K562 (cell line): Measurements from ENCODE around the gene COL23A1. TPM values are rescaled to one million over a fixed set of nuclear protein-coding genes. Genes with fewer than 3 reads are reported as not detected.

Experiments
- ATAC-seq: fragments of 200-7000 bp; cut with Tn5 transposase; 3 replicates; pipeline ENCODE4 v1.9.1; 2020; ENCODE audit warnings: moderate library complexity
- BruUV-seq: library from RNA; stranded (reverse); fragments of 400-500 nt; replicated peaks from 2 replicates; lab custom pipeline; 2021; lab: Mats Ljungman, UMichigan
- CTCF ChIA-PET: fragments of 300-600 bp; formaldehyde crosslinking; extraction: SDS; loops from one replicate; lab custom pipeline; 2021; ENCODE audit warnings: low intra/inter-chr PET ratio; lab: Yijun Ruan, JAX
- POLR2A ChIA-PET: fragments of 300-600, 350-650 bp; sonication (Branson Sonifier 250); formaldehyde crosslinking; extraction: SDS; loops from one replicate; lab custom pipeline; 2021; ENCODE audit warnings: antibody characterized with exemption, inconsistent platforms; lab: Yijun Ruan, JAX
- DNase-seq, 4 experiments: peaks; one replicate each; pipeline versions ENCODE4 v3.0.0 to v3.0.0-alpha.2; 2011 to 2018; ENCODE audit warnings: low spot score in 3 of 4, mixed read lengths in 3 of 4; ENCODE audit errors: extremely low read depth in 1 of 4
- FAIRE-seq: peaks from 2 replicates; lab custom pipeline; 2011; peaks lifted over from hg19 to GRCh38; lab: Jason Lieb, UNC
- H2AFZ ChIP-seq: 2 replicates; pipeline ENCODE4 v1.6.0; 2011; ENCODE audit warnings: low read depth, low read length, control low read depth, inconsistent platforms
- H3K27ac ChIP-seq: fragments of 200-600 bp; 3 replicates; pipeline ENCODE4 v1.8.0; 2011; ENCODE audit warnings: low read depth, mild to moderate bottlenecking, control low read depth, inconsistent platforms, low read length, moderate library complexity, mixed read lengths; ENCODE audit errors: extremely low read depth
- H3K27me3 ChIP-seq, 2 experiments: fragments of 300-600 bp in 1 of 2; 2 replicates in 1 of 2; 3 replicates in 1 of 2; pipeline versions ENCODE4 v1.6.0 to v1.8.0; 2011; ENCODE audit warnings: inconsistent platforms in 2 of 2, low read length in 2 of 2, mild to moderate bottlenecking in 1 of 2, mixed read lengths in 1 of 2, moderate library complexity in 1 of 2; ENCODE audit not compliant: control insufficient read depth in 2 of 2, insufficient read depth in 2 of 2
- H3K36me3 ChIP-seq: fragments of 300-600 bp; 3 replicates; pipeline ENCODE4 v1.8.0; 2011; ENCODE audit warnings: mild to moderate bottlenecking, low read length, inconsistent platforms; ENCODE audit not compliant: control insufficient read depth, insufficient read depth
- H3K4me1 ChIP-seq, 2 experiments: fragments of 200-600 bp in 1 of 2; replicated peaks in 1 of 2; 2 replicates in 1 of 2; 3 replicates in 1 of 2; pipeline versions ENCODE4 v1.5.1 to v1.8.0; 2011; ENCODE audit warnings: inconsistent platforms in 2 of 2, low read length in 2 of 2, mild to moderate bottlenecking in 1 of 2, mixed read lengths in 1 of 2, moderate library complexity in 1 of 2; ENCODE audit not compliant: control insufficient read depth in 2 of 2, insufficient read depth in 2 of 2
- H3K4me2 ChIP-seq: 2 replicates; pipeline ENCODE4 v1.6.1; 2011; ENCODE audit warnings: low read length, control low read depth, inconsistent platforms, mixed read lengths; ENCODE audit not compliant: insufficient read depth
- H3K4me3 ChIP-seq: fragments of 200-600 bp; sonication (generic), shearing (Covaris generic); 2 replicates; pipeline ENCODE4 v1.5.1; 2016; ENCODE audit warnings: control low read depth, inconsistent platforms
- H3K79me2 ChIP-seq: fragments of 200-600 bp; 3 replicates; pipeline ENCODE4 v1.8.0; 2011; ENCODE audit warnings: low read length, inconsistent platforms; ENCODE audit not compliant: control insufficient read depth, insufficient read depth
- H3K9ac ChIP-seq, 2 experiments: 2 replicates each; pipeline versions ENCODE4 v1.6.0 to v1.6.1; 2011; ENCODE audit warnings: low read depth in 2 of 2, low read length in 2 of 2, control low read depth in 1 of 2, inconsistent platforms in 1 of 2, mild to moderate bottlenecking in 1 of 2, mixed read lengths in 1 of 2; ENCODE audit not compliant: insufficient read depth in 1 of 2
- H3K9me1 ChIP-seq: one replicate; pipeline ENCODE4 v1.6.0; 2011; ENCODE audit warnings: inconsistent platforms, mild to moderate bottlenecking, low read length, moderate library complexity; ENCODE audit not compliant: control insufficient read depth, insufficient read depth
- H3K9me3 ChIP-seq: replicated peaks from 2 replicates; pipeline ENCODE4 v1.5.1; 2011; ENCODE audit warnings: low read depth, low read length, inconsistent platforms; ENCODE audit not compliant: control insufficient read depth, insufficient read depth
- H4K20me1 ChIP-seq: replicated peaks from 2 replicates; pipeline ENCODE4 v1.6.1; 2011; ENCODE audit warnings: low read length, inconsistent platforms, mixed read lengths; ENCODE audit not compliant: control insufficient read depth, insufficient read depth
- ATF1 ChIP-seq, 2 experiments: fragments of 450-650 bp in 1 of 2; IDR thresholded peaks; 2 replicates each; pipeline ENCODE4 v1.6.1; 2016; ENCODE audit warnings: missing compliant biosample characterization in 1 of 2, missing genetic modification characterization in 1 of 2
- ATF7 ChIP-seq: fragments of 450-650 bp; IDR thresholded peaks from 2 replicates; pipeline ENCODE4 v1.7.1; 2014; ENCODE audit warnings: mild to moderate bottlenecking, moderate library complexity
- CXXC5 ChIP-seq: fragments of 250-450 bp; sonication (Bioruptor Pico); IDR thresholded peaks from 2 replicates; pipeline ENCODE4 v1.8.0; 2022; ENCODE audit warnings: inconsistent platforms, mild to moderate bottlenecking, moderate library complexity
- IRF2 ChIP-seq: sonication (generic); formaldehyde crosslinking; IDR thresholded peaks from 2 replicates; pipeline ENCODE4 v1.8.1; 2022; ENCODE audit warnings: mild to moderate bottlenecking, missing genetic modification reagents
- MITF ChIP-seq: IDR thresholded peaks from 2 replicates; pipeline ENCODE4 v1.6.1; 2014; ENCODE audit warnings: antibody characterized with exemption
- MTA2 ChIP-seq: fragments of 450-650 bp; IDR thresholded peaks from 2 replicates; pipeline ENCODE4 v1.6.1; 2016; ENCODE audit warnings: low read depth
- NRF1 ChIP-seq, 2 experiments: fragments of 450-650 bp; IDR thresholded peaks in 1 of 2; conservative IDR thresholded peaks in 1 of 2; 2 replicates each; pipeline ENCODE4 v1.6.1; 2014; ENCODE audit warnings: mild to moderate bottlenecking in 2 of 2
- POLR3G ChIP-seq: IDR thresholded peaks from 2 replicates; pipeline ENCODE4 v1.6.1; 2011; ENCODE audit not compliant: insufficient read length, insufficient replicate concordance; ENCODE audit errors: extremely low read depth
- RFX5 ChIP-seq: IDR thresholded peaks from 2 replicates; pipeline ENCODE4 v1.6.1; 2011; ENCODE audit warnings: low read depth, mild to moderate bottlenecking, improper control_type of control experiment, low read length
- TAF9B ChIP-seq: fragments of 450-650 bp; IDR thresholded peaks from 2 replicates; pipeline ENCODE4 v1.6.1; 2018; ENCODE audit warnings: mild to moderate bottlenecking; ENCODE audit not compliant: partially characterized antibody
- TRIM28 ChIP-seq: fragments of 450-650 bp; IDR thresholded peaks from 2 replicates; pipeline ENCODE4 v1.6.1; 2017
- ZNF696 ChIP-seq: fragments of 250-450 bp; sonication (Bioruptor Pico); conservative IDR thresholded peaks from 2 replicates; pipeline ENCODE4 v1.4.0; 2020; ENCODE audit warnings: mild to moderate bottlenecking, moderate library complexity
- WGBS: fragments of 100-300 bp; shearing (Covaris generic); methylation state at CpG from one replicate; pipeline ENCODE4 v1.1.6; 2016; ENCODE audit warnings: low coverage, mixed read lengths; ENCODE audit not compliant: insufficient coverage; ENCODE audit errors: missing lambda C conversion rate; 5-methylcytosine and 5-hydroxymethylcytosine counted together
- in situ Hi-C: fragments of 300-500 bp; cut with MboI; formaldehyde crosslinking; loops from 4 replicates; pipeline ENCODE4 v1.15.0; 2018; ENCODE audit warnings: inconsistent platforms, mixed read lengths
- intact Hi-C: fragments of 100-400 bp; cut with micrococcal nuclease; formaldehyde crosslinking; loops from 2 replicates; pipeline ENCODE4 v1.14.2; 2022
- polyA plus RNA-seq, 8 experiments: library from polyadenylated mRNA; depleted of rRNA in 4 of 8; stranded (reverse) in 5 of 8; unstranded in 3 of 8; fragments of >200 nt; fragmentation: Nextera tagmentation in 2 of 8; fragmentation: Illumina TruSeq in 1 of 8; extraction: Ambion mirVana in 2 of 8; extraction: Trizol in 1 of 8; gene quantifications; 2 replicates each; pipeline versions ENCODE4 v1.2.1 to v1.2.3, GENCODE V29; 2011 to 2014; ENCODE audit warnings: inconsistent platforms in 1 of 8, missing spikeins in 1 of 8
- total RNA-seq, 7 experiments: library from RNA; depleted of rRNA in 6 of 7; stranded (reverse); fragments of >200 nt in 6 of 7; fragmentation: Illumina TruSeq in 2 of 7; extraction: Trizol in 2 of 7; gene quantifications; 2 replicates each; pipeline versions ENCODE4 v1.2.1 to v1.2.3, GENCODE V29; 2011 to 2021; ENCODE audit warnings: low replicate concordance in 1 of 7

The COL23A1 gene
- total and polyA plus RNA-seq, 9 of the 15 experiments (the other 6 are each of a cell fraction or from before 2014, with no cell fraction given): 0.09 TPM; not detected in 8

GRCh38 chr5:178312880-178313282 is 277.3 kb downstream of the COL23A1 start (continued):
- no peak for TF ChIP-seq ATF1 (CRISPR knock-in tag; IDR thresholded peaks at IDR 0.05)
- peak; percentile 33; the same call in 1 of the 2 replicates for TF ChIP-seq ATF1 (tag; IDR thresholded peaks at IDR 0.05)
- no peak for TF ChIP-seq TRIM28
- TF ChIP-seq NRF1 (conservative IDR thresholded peaks at IDR 0.05 in 1 of 2, IDR thresholded peaks at IDR 0.05 in 1 of 2): peak; percentile 71 to 80
- peak; percentile 19; the same call in 1 of the 2 replicates for TF ChIP-seq CXXC5

GRCh38 chr5:178310130-178310865 is 279.9 kb downstream of the COL23A1 start:
- H3K79me2 ChIP-seq: no peaks in the 10 kb centered on the region
- intact Hi-C loops (no loop called here), in situ Hi-C loops (no loop called here)
- H3K4me2 ChIP-seq: no peak overlapping the region
- H3K9me1 ChIP-seq: no peaks in the 10 kb centered on the region
- H3K36me3 ChIP-seq: no peaks in the 10 kb centered on the region
- no peak for FAIRE-seq
- H3K9ac ChIP-seq: peak overlapping the region in 1 of 2 experiments; percentile 5; a peak in 1 of 4 replicates
- H3K4me3 ChIP-seq: no peak overlapping the region
- POLR2A ChIA-PET: no interaction called here
- WGBS: 7% methylated on average over 16 of the region's 17 CpGs
- TF ChIP-seq MTA2 (no peak), IRF2 (CRISPR knock-in tag) (no peak), MITF (no peak), TAF9B (no peak), ATF7 (no peak), ZNF696 (CRISPR knock-in tag) (no peak), RFX5 (no peak), POLR3G (no peak)
- TF ChIP-seq, all 486 proteins: peak for 0
- no peak for ATAC-seq
- DNase-seq: no peak
- CTCF ChIA-PET: interaction anchor here (0.7 kb wide), 1 partner anchor 240 kb away, joined by 3 read pairs; no protein-coding TSS in a partner anchor
- H3K27me3 ChIP-seq: peaks cover 31 to 86% of the 10 kb centered on the region in 2 experiments; a peak in 4 of 5 replicates
- no peak overlapping the region for H3K27ac ChIP-seq
- H3K9me3 ChIP-seq: no peaks in the 10 kb centered on the region
- peaks cover 7% of the 10 kb centered on the region; the same call in 1 of the 2 replicates for H4K20me1 ChIP-seq
- 0 out of 5 replicates have a peak, but pooled peaks cover 0 to 4% of the 10 kb centered on the region in 2 experiments for H3K4me1 ChIP-seq
- no peak overlapping the region for H2AFZ ChIP-seq
- no TSS peak for BruUV-seq
